PC-9 (cell line): ENCODE results near the gene PDE7B. TPM values are rescaled to one million over a fixed set of nuclear protein-coding genes. Genes with fewer than 3 reads are reported as not detected.

ENCODE experiments used
- BruUV-seq: library from RNA; stranded (reverse); fragments of 400-500 nt; replicated peaks from 2 replicates; lab custom pipeline; 2021; lab: Mats Ljungman, UMichigan
- CTCF ChIA-PET: fragments of 300-600 bp; sonication (Branson Sonifier 250); formaldehyde crosslinking; loops from one replicate; lab custom pipeline; 2022; ENCODE audit warnings: antibody characterized with exemption; lab: Charles Lee
- POLR2A ChIA-PET: fragments of 300-600 bp; sonication (Branson Sonifier 250); formaldehyde crosslinking; loops from one replicate; lab custom pipeline; 2022; ENCODE audit warnings: antibody characterized with exemption; ENCODE audit not compliant: unreplicated experiment; lab: Charles Lee
- DNase-seq, 2 experiments: peaks; one replicate each; pipeline versions ENCODE4 v3.0.0 to v3.0.0-alpha.2; 2015 to 2022; ENCODE audit warnings: mixed read lengths in 1 of 2
- H2AFZ ChIP-seq: fragments of 200-600 bp; sonication (generic); 2 replicates; pipeline ENCODE4 v1.8.1; 2017; ENCODE audit warnings: antibody characterized with exemption
- H3F3A ChIP-seq: fragments of 200-600 bp; sonication (generic); 2 replicates; pipeline ENCODE4 v1.8.1; 2017; ENCODE audit warnings: antibody characterized with exemption, mild to moderate bottlenecking, low read depth; ENCODE audit not compliant: insufficient read depth
- H3K27ac ChIP-seq: fragments of 200-600 bp; sonication (generic); 2 replicates; pipeline ENCODE4 v1.6.1; 2016; ENCODE audit warnings: mixed run types
- H3K27me3 ChIP-seq: fragments of 200-600 bp; sonication (generic); 2 replicates; pipeline ENCODE4 v1.6.1; 2016; ENCODE audit warnings: low read depth, mixed run types; ENCODE audit not compliant: insufficient read depth
- H3K36me3 ChIP-seq: fragments of 200-600 bp; sonication (generic); 2 replicates; pipeline ENCODE4 v1.6.1; 2016; ENCODE audit warnings: low read depth, mixed run types
- H3K4me1 ChIP-seq: fragments of 200-600 bp; sonication (generic); replicated peaks from 2 replicates; pipeline ENCODE4 v1.6.1; 2016; ENCODE audit warnings: mixed run types; ENCODE audit not compliant: insufficient read depth
- H3K4me2 ChIP-seq: fragments of 200-600 bp; sonication (generic); 2 replicates; pipeline ENCODE4 v1.6.1; 2017; ENCODE audit warnings: mixed run types
- H3K4me3 ChIP-seq: fragments of 200-600 bp; sonication (generic); 2 replicates; pipeline ENCODE4 v1.6.1; 2016; ENCODE audit warnings: mixed run types
- H3K79me2 ChIP-seq: fragments of 200-600 bp; sonication (generic); 2 replicates; pipeline ENCODE4 v1.6.1; 2017; ENCODE audit warnings: low read depth, mixed run types
- H3K9me2 ChIP-seq: fragments of 200-600 bp; sonication (generic); 2 replicates; pipeline ENCODE4 v1.8.1; 2017; ENCODE audit warnings: mild to moderate bottlenecking; ENCODE audit not compliant: insufficient read depth
- H3K9me3 ChIP-seq: fragments of 200-600 bp; sonication (generic); 2 replicates; pipeline ENCODE4 v1.8.1; 2016; ENCODE audit warnings: low read depth; ENCODE audit not compliant: insufficient read depth
- H4K20me1 ChIP-seq: fragments of 200-600 bp; sonication (generic); 2 replicates; pipeline ENCODE4 v1.8.1; 2017; ENCODE audit not compliant: insufficient read depth
- CTCF ChIP-seq: fragments of 200-600 bp; sonication (generic); conservative IDR thresholded peaks from 2 replicates; pipeline ENCODE4 v1.6.1; 2017; ENCODE audit warnings: mixed run types, antibody characterized with exemption, mild to moderate bottlenecking, moderate library complexity
- EZH2 ChIP-seq: fragments of 200-600 bp; sonication (generic); IDR thresholded peaks from 2 replicates; pipeline ENCODE4 v1.8.0; 2017; ENCODE audit warnings: antibody characterized with exemption, low read depth
- intact Hi-C: fragments of 100-400 bp; cut with micrococcal nuclease; formaldehyde crosslinking; loops from one replicate; pipeline ENCODE4 v1.10.0; 2022; ENCODE audit not compliant: unreplicated experiment
- total RNA-seq: library from RNA; stranded (reverse); gene quantifications from 2 replicates; pipeline ENCODE4 v1.2.3, GENCODE V29; 2021

PDE7B gene
- total RNA-seq, 1 experiment from 2014 or later = 0.31 TPM

DNA sequence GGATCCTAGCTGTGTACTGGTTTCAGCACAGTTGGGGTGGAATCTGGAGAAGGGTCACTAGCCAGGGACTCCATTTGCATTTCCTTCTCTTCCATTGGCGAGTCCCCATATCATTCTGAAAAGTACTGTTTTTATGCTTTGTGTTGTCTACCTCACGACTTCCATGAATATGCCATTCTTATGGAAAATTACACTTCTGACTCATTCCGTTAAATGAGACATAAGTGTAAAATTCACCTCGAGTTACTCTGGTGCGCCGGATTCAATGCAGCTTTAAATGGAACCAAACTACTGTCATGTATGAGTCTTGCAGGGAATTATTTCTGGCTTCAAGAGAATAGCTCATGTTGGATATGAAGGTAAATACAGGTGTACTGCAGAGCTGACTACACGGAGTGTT, 99.2 kb downstream of the PDE7B start:
- intact Hi-C loops = no loop called here
- CTCF ChIA-PET = no interaction called here
- H2AFZ ChIP-seq = peak overlapping the region; percentile 7; the same call in 1 of the 2 replicates
- POLR2A ChIA-PET = no interaction called here
- no peaks in the 10 kb centered on the region for H3K9me3 ChIP-seq
- no peaks in the 10 kb centered on the region for H3K4me1 ChIP-seq
- no peaks in the 10 kb centered on the region for H3K79me2 ChIP-seq
- peaks cover 4% of the 10 kb centered on the region; the same call in 1 of the 2 replicates for H3K9me2 ChIP-seq
- no peak for DNase-seq
- no peak overlapping the region for H3K4me3 ChIP-seq
- no peaks in the 10 kb centered on the region for H3K36me3 ChIP-seq
- H3K27ac ChIP-seq = no peak overlapping the region
- no peaks in the 10 kb centered on the region for H3F3A ChIP-seq
- H3K27me3 ChIP-seq = no peaks in the 10 kb centered on the region
- no TSS peak for BruUV-seq
- H3K4me2 ChIP-seq = no peak overlapping the region
- TF ChIP-seq CTCF = no peak
- no peak for TF ChIP-seq EZH2
- H4K20me1 ChIP-seq = no peaks in the 10 kb centered on the region

GRCh38 chr6:135951169-135951568, 99.7 kb downstream of the PDE7B start:
- peaks cover 4% of the 10 kb centered on the region; the same call in 1 of the 2 replicates for H3K9me2 ChIP-seq
- BruUV-seq = no TSS peak
- no peak for DNase-seq
- no peaks in the 10 kb centered on the region for H3K9me3 ChIP-seq
- H3K27me3 ChIP-seq = no peaks in the 10 kb centered on the region
- POLR2A ChIA-PET = no interaction called here
- intact Hi-C loops = no loop called here
- CTCF ChIA-PET = no interaction called here
- no peak overlapping the region for H2AFZ ChIP-seq
- no peaks in the 10 kb centered on the region for H3F3A ChIP-seq
- no peaks in the 10 kb centered on the region for H3K36me3 ChIP-seq
- H3K79me2 ChIP-seq = no peaks in the 10 kb centered on the region
- no peak overlapping the region for H3K27ac ChIP-seq
- no peak overlapping the region for H3K4me2 ChIP-seq
- H3K4me3 ChIP-seq = no peak overlapping the region
- no peaks in the 10 kb centered on the region for H4K20me1 ChIP-seq
- no peaks in the 10 kb centered on the region for H3K4me1 ChIP-seq
- no peak for TF ChIP-seq EZH2
- no peak for TF ChIP-seq CTCF

- no peaks in the 10 kb centered on the region for H3K4me1 ChIP-seq
- H3K4me3 ChIP-seq = no peak overlapping the region
- H3K36me3 ChIP-seq = no peaks in the 10 kb centered on the region
- no peaks in the 10 kb centered on the region for H3K27me3 ChIP-seq
- TF ChIP-seq CTCF (no peak), EZH2 (no peak)
- POLR2A ChIA-PET = no interaction called here
- H3F3A ChIP-seq = no peaks in the 10 kb centered on the region
- DNase-seq = no peak
- H3K9me2 ChIP-seq = peaks cover 4% of the 10 kb centered on the region; the same call in 1 of the 2 replicates
- no peak overlapping the region; the same call in 1 of the 2 replicates for H2AFZ ChIP-seq
- no peaks in the 10 kb centered on the region for H3K79me2 ChIP-seq
- H3K4me2 ChIP-seq = no peak overlapping the region
- CTCF ChIA-PET = no interaction called here
- intact Hi-C loops = no loop called here
- H3K9me3 ChIP-seq = no peaks in the 10 kb centered on the region
- H4K20me1 ChIP-seq = no peaks in the 10 kb centered on the region
- no TSS peak for BruUV-seq
- H3K27ac ChIP-seq = no peak overlapping the region
Measured at GRCh38 chr6:135953818-135954217, 102.3 kb downstream of the PDE7B start.
